Suprapubic skin (tissue), 4 donors: ENCODE results near the gene HELZ2. TPM values are rescaled to one million over a fixed set of nuclear protein-coding genes. Genes with fewer than 3 reads are reported as not detected.

ENCODE experiments used
- DNase-seq, 2 donors: peaks; one replicate each; pipeline ENCODE4 v3.0.0-alpha.2; 2019; ENCODE audit warnings: low spot score in 2 of 2
- H3K27ac ChIP-seq: fragments of 200-600 bp; sonication (generic); one replicate; pipeline ENCODE4 v1.5.1; 2019
- H3K27me3 ChIP-seq: fragments of 200-600 bp; sonication (generic); one replicate; pipeline ENCODE4 v1.5.1; 2019
- H3K36me3 ChIP-seq: fragments of 200-600 bp; sonication (generic); one replicate; pipeline ENCODE4 v1.5.1; 2019
- H3K4me1 ChIP-seq: fragments of 200-600 bp; sonication (generic); one replicate; pipeline ENCODE4 v1.5.1; 2019
- H3K4me3 ChIP-seq: fragments of 200-600 bp; sonication (generic); one replicate; pipeline ENCODE4 v1.5.1; 2019; ENCODE audit warnings: mild to moderate bottlenecking
- H3K9me3 ChIP-seq: fragments of 200-600 bp; sonication (generic); one replicate; pipeline ENCODE4 v1.5.1; 2019
- EP300 ChIP-seq: sonication (generic); formaldehyde crosslinking; IDR thresholded peaks from one replicate; pipeline ENCODE4 v1.6.1; 2017; ENCODE audit warnings: antibody characterized with exemption
- POLR2A ChIP-seq, 2 donors: fragments of 450-650 bp; IDR thresholded peaks; one replicate each; pipeline ENCODE4 v1.6.1; 2017; ENCODE audit warnings: antibody characterized with exemption in 2 of 2, mild to moderate bottlenecking in 2 of 2, moderate library complexity in 2 of 2
- POLR2AphosphoS5 ChIP-seq, 3 donors: sonication (generic); formaldehyde crosslinking; IDR thresholded peaks; one replicate each; pipeline ENCODE4 v1.6.1; 2017; ENCODE audit warnings: antibody characterized with exemption in 3 of 3
- WGBS: methylation state at CpG from one replicate; pipeline ENCODE4 v1.1.5; 2018; 5-methylcytosine and 5-hydroxymethylcytosine counted together
- total RNA-seq, 4 donors: library from RNA; depleted of rRNA; stranded (reverse); fragments of >200 nt; gene quantifications; one replicate each; pipeline ENCODE4 v1.1.0, GENCODE V29; 2016
- TF ChIP-seq, protein P1 (sequence below), 2 donors: fragments of 200-600 bp in 1 of 2; fragments of 450-650 bp in 1 of 2; sonication (generic) in 1 of 2; IDR thresholded peaks; one replicate each; pipeline ENCODE4 v1.5.1; 2016 to 2019; ENCODE audit warnings: antibody characterized with exemption in 2 of 2, mild to moderate bottlenecking in 1 of 2, moderate library complexity in 1 of 2

HELZ2 gene
- total RNA-seq, 4 donors from 2014 or later: 22.8 to 36.6 (median 31.8) TPM

DNA sequence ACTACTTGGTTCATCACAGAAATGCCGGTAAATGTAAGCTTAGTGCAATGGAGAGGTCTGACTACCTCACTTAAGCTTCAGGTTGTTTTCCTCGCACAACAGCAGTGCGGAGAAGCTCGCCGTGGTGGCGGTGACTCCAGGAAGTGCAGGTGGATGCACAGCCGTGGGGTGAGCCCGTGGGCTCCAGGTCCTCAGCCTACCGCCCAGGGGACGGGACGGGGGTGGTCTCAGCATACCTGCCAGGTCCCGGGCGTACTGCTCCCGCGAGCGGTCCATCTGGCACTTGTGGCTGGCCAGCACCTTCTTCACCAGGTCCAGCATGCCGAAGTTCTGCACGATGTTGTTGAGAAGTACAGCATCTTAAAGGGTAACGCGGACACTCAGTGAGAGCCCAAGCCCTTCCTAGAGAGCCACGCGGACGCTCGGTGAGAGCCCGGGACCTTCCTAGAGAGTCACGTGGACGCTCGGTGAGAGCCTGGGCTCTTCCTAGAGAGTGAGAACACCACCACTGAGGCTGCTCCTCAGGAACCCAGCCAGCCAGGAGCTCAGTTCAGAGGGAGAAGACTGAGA, 17.8 kb upstream of the HELZ2 start:
- no peaks in the 10 kb centered on the region for H3K27me3 ChIP-seq
- DNase-seq: no peak
- TF ChIP-seq POLR2A (IDR thresholded peaks at IDR 0.05): no peak
- TF ChIP-seq POLR2AphosphoS5 (IDR thresholded peaks at IDR 0.05): no peak
- H3K27ac ChIP-seq: no peak overlapping the region
- WGBS: 96% methylated on average over 19 of the region's 28 CpGs
- no peaks in the 10 kb centered on the region for H3K9me3 ChIP-seq
- H3K36me3 ChIP-seq: peaks cover 65% of the 10 kb centered on the region
- H3K4me3 ChIP-seq: no peak overlapping the region
- H3K4me1 ChIP-seq: peaks cover 4% of the 10 kb centered on the region

DNA sequence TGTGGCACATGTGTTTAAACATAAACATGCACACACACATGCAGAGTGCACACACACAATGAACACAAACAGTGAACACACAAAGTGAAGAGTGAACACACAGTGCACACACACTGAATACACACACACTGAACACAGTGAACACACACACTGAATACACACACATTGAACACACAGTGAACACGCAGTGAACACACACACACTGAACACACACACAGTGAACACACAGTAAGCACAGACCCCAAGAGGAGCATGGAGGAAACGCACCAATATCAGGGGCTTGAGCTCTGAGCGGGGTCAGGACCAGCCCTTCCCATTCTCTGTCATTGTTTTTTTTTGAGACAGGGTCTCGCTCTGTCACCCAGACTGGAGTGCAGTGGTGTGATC, 17.1 kb upstream of the HELZ2 start:
- no peak for DNase-seq
- WGBS: 93% methylated on average over 4 of the region's 4 CpGs
- H3K36me3 ChIP-seq: peaks cover 65% of the 10 kb centered on the region
- no peak overlapping the region for H3K27ac ChIP-seq
- H3K4me1 ChIP-seq: peaks cover 4% of the 10 kb centered on the region
- H3K4me3 ChIP-seq: no peak overlapping the region
- H3K9me3 ChIP-seq: no peaks in the 10 kb centered on the region
- TF ChIP-seq POLR2AphosphoS5 (IDR thresholded peaks at IDR 0.05): no peak
- no peaks in the 10 kb centered on the region for H3K27me3 ChIP-seq

DNA sequence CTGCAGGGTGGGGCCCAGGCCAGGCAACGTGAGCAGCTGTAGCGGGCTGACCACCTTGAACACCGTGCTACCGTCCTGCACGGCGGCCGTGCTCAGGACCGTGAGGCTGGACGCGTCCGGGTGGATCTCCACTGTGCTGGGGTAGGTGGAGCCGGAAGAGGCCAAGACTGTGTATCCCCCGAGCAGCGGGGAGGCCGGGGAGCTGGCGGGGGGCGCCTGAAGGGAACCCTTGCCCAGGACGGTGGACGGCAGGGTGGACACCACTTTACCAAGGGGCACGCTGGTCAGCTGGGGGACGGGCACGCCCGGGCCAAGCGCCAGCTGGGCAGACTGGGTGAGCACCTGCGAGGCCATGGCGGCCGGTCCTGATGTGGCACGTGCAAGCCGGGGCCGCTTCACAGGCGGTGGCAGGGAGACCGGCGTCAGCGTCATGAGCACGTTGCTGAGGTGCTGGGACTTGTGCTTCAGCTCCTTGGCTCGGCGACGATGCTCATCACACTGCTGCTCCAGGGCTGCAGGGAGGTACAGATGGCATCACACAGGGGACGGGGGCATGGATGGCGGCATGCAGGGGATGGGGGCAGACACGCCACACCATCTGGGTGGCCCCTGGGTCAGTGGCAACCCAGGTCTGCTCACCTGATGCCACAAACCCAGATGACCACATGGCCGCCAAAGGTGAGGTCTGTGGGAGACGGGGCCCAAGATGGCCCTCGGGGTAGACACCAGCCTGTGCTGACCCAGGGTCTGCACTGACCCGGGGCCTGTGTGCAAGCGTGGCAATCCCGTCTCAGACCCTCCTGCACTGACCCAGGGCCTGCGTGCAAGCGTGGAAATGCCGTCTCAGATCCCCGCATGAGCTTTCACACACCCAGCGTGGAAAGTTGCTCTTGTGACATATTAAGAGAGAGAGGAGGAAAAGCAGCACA, 16.4 kb upstream of the HELZ2 start:
- Histone ChIP-seq H3K27ac (no peak overlapping the region), H3K27me3 (no peaks in the 10 kb centered on the region), H3K9me3 (no peaks in the 10 kb centered on the region), H3K36me3 (peaks cover 58% of the 10 kb centered on the region), H3K4me3 (no peak overlapping the region), H3K4me1 (peaks cover 4% of the 10 kb centered on the region)
- WGBS: 93% methylated on average over 22 of the region's 52 CpGs
- TF ChIP-seq, protein P1, sequence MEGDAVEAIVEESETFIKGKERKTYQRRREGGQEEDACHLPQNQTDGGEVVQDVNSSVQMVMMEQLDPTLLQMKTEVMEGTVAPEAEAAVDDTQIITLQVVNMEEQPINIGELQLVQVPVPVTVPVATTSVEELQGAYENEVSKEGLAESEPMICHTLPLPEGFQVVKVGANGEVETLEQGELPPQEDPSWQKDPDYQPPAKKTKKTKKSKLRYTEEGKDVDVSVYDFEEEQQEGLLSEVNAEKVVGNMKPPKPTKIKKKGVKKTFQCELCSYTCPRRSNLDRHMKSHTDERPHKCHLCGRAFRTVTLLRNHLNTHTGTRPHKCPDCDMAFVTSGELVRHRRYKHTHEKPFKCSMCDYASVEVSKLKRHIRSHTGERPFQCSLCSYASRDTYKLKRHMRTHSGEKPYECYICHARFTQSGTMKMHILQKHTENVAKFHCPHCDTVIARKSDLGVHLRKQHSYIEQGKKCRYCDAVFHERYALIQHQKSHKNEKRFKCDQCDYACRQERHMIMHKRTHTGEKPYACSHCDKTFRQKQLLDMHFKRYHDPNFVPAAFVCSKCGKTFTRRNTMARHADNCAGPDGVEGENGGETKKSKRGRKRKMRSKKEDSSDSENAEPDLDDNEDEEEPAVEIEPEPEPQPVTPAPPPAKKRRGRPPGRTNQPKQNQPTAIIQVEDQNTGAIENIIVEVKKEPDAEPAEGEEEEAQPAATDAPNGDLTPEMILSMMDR (IDR thresholded peaks at IDR 0.05): no peak
- TF ChIP-seq POLR2AphosphoS5 (IDR thresholded peaks at IDR 0.05) (no peak), POLR2A (IDR thresholded peaks at IDR 0.05) (no peak), EP300 (no peak)
- DNase-seq: no peak

DNA sequence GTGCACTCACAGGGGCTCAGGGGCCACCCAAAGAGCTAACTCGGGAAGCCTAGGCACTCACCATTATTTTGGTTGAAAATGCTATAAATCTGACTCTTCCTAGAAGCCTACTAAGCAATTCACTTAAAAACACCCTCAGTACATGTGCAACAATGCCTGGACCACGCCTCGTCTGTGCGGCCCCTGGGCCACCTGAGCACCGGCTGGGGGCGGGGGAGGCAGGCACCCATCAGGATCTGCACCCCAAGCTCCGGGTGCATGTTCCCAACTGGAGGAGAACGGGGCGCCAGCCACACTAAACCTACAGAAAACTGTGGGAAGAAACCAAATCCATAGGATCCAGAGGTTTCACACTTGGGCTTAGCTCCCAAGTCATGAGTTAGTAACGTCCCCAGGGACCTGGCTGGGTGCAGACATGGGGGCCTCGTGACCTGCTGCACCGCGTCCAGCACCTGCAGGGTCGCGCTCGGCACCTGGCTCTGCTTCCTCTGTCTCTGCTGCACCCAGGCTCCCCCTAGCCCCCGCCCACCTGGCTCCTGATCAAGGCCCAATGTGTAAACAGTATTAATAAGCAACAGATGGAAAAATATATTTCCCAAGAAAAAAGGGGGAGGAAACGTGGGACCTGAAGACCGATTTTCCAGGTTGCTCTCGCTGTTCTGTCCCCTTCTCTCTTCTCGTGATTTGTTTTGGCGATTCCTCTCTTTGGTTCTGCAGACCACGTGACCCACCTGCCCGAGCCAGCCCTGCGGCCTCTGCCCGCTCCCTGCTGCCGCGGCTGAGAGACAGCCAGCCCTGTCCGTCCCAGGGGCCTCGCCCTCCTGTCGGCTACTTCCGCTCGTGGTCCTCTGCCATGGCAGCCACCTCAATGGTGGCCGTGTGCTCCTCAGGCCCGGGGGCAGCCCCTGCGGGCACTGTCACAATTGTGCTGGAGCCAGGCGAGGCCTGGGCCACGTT, 15.5 kb upstream of the HELZ2 start:
- Histone ChIP-seq H3K9me3 (no peaks in the 10 kb centered on the region), H3K36me3 (peaks cover 54% of the 10 kb centered on the region), H3K4me3 (no peak overlapping the region), H3K27ac (no peak overlapping the region), H3K4me1 (peaks cover 4% of the 10 kb centered on the region), H3K27me3 (no peaks in the 10 kb centered on the region)
- WGBS: 78% methylated on average over 23 of the region's 38 CpGs
- DNase-seq: no peak
- no peak for TF ChIP-seq POLR2A (IDR thresholded peaks at IDR 0.05)
- no peak for TF ChIP-seq POLR2AphosphoS5 (IDR thresholded peaks at IDR 0.05)
- TF ChIP-seq, protein P1 (IDR thresholded peaks at IDR 0.05): no peak
- TF ChIP-seq EP300: no peak

DNA sequence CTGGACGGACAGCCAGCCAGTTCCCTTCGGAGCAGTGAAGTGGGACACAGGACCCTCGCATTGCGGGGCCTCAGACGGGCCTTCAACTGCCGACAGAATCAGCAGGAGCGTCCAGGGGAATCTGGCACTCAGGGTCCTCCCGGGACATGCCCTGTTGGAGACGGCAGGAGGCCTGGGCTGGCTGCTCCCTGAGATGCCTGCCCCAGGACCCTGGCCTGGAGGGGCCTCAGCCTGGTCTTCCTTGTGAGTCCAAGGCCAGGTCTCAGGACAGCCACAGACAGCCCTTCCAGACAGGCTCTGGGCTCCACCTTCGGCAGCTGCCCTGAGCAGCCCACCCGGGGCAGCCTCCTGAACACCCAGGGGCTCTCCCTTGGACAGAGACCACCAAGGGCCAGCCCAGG, 14.6 kb upstream of the HELZ2 start:
- Histone ChIP-seq H3K27me3 (no peaks in the 10 kb centered on the region), H3K9me3 (no peaks in the 10 kb centered on the region), H3K27ac (no peak overlapping the region), H3K4me3 (no peak overlapping the region), H3K36me3 (peaks cover 48% of the 10 kb centered on the region), H3K4me1 (no peaks in the 10 kb centered on the region)
- TF ChIP-seq, protein P1 (IDR thresholded peaks at IDR 0.05): no peak
- TF ChIP-seq POLR2A (IDR thresholded peaks at IDR 0.05) (no peak), EP300 (no peak), POLR2AphosphoS5 (IDR thresholded peaks at IDR 0.05) (no peak)
- WGBS: 80% methylated on average over 7 of the region's 11 CpGs
- DNase-seq: no peak
